Keratinocyte (primary cell): ENCODE data around the gene FAM78A. TPM values are rescaled to one million over a fixed set of nuclear protein-coding genes. Genes with fewer than 3 reads are reported as not detected.
"Not testable (repeated sequence)": the region's sequence is repeated elsewhere in the genome, so short reads cannot be mapped to it uniquely, and the experiment has no call there.

Source experiments
- DNase-seq: peaks from one replicate; pipeline ENCODE4 v3.0.0-alpha.2; 2011; ENCODE audit warnings: low read depth, missing footprints, low spot score
- FAIRE-seq: peaks from 2 replicates; lab custom pipeline; 2011; peaks lifted over from hg19 to GRCh38; lab: Jason Lieb, UNC
- H2AFZ ChIP-seq: 2 replicates; pipeline ENCODE4 v1.6.0; 2012; ENCODE audit warnings: low read length, control low read depth, inconsistent platforms; ENCODE audit not compliant: control insufficient read depth
- H3K27ac ChIP-seq: 2 replicates; pipeline ENCODE4 v1.5.1; 2011; ENCODE audit warnings: low read length; ENCODE audit not compliant: control insufficient read depth, insufficient read depth
- H3K27me3 ChIP-seq: 3 replicates; pipeline ENCODE4 v1.6.0; 2011; ENCODE audit warnings: low read length; ENCODE audit not compliant: control insufficient read depth, insufficient read depth; ENCODE audit errors: extremely low read depth
- H3K36me3 ChIP-seq, 2 experiments: 2 replicates in 1 of 2; 3 replicates in 1 of 2; pipeline ENCODE4 v1.5.1; 2011; ENCODE audit warnings: low read length in 2 of 2, mild to moderate bottlenecking in 1 of 2; ENCODE audit not compliant: control insufficient read depth in 2 of 2, insufficient read depth in 2 of 2; ENCODE audit errors: extremely low read depth in 1 of 2
- H3K4me1 ChIP-seq: 3 replicates; pipeline ENCODE4 v1.5.1; 2011; ENCODE audit warnings: low read length; ENCODE audit not compliant: control insufficient read depth, insufficient read depth; ENCODE audit errors: extremely low read depth
- H3K4me2 ChIP-seq: 3 replicates; pipeline ENCODE4 v1.6.0; 2011; ENCODE audit warnings: low read depth, low read length; ENCODE audit not compliant: control insufficient read depth, insufficient read depth; ENCODE audit errors: extremely low read depth
- H3K4me3 ChIP-seq, 3 experiments: fragments of 200-600 bp in 1 of 3; sonication (generic) in 1 of 3; 2 replicates in 2 of 3; 3 replicates in 1 of 3; pipeline ENCODE4 v1.5.1; 2011 to 2016; ENCODE audit warnings: low read length in 3 of 3, mild to moderate bottlenecking in 3 of 3, control low read depth in 2 of 3, inconsistent platforms in 1 of 3, low read depth in 1 of 3, mixed read lengths in 1 of 3, mixed run types in 1 of 3, moderate library complexity in 1 of 3; ENCODE audit not compliant: control insufficient read depth in 2 of 3, insufficient read depth in 2 of 3; ENCODE audit errors: extremely low read depth in 1 of 3
- H3K79me2 ChIP-seq: 2 replicates; pipeline ENCODE4 v1.6.0; 2012; ENCODE audit warnings: low read length; ENCODE audit not compliant: control insufficient read depth, insufficient read depth
- H3K9ac ChIP-seq: 3 replicates; pipeline ENCODE4 v1.6.0; 2011; ENCODE audit warnings: low read length; ENCODE audit not compliant: control insufficient read depth, insufficient read depth; ENCODE audit errors: extremely low read depth
- H3K9me1 ChIP-seq: 3 replicates; pipeline ENCODE4 v1.6.0; 2011; ENCODE audit warnings: low read length; ENCODE audit not compliant: control insufficient read depth, insufficient read depth; ENCODE audit errors: extremely low read depth
- H3K9me3 ChIP-seq: 2 replicates; pipeline ENCODE4 v1.5.1; 2012; ENCODE audit warnings: low read depth, low read length; ENCODE audit not compliant: control insufficient read depth
- H4K20me1 ChIP-seq: 3 replicates; pipeline ENCODE4 v1.6.0; 2011; ENCODE audit warnings: low read length; ENCODE audit not compliant: control insufficient read depth, insufficient read depth; ENCODE audit errors: extremely low read depth
- CTCF ChIP-seq, 3 experiments: IDR thresholded peaks in 1 of 3; conservative IDR thresholded peaks in 1 of 3; optimal IDR thresholded peaks in 1 of 3; 2 replicates in 2 of 3; 3 replicates in 1 of 3; pipeline versions ENCODE3 to v1.5.1; 2011; ENCODE audit warnings: low read length in 3 of 3, mild to moderate bottlenecking in 3 of 3, moderate library complexity in 2 of 3, control low read depth in 1 of 3, inconsistent platforms in 1 of 3; ENCODE audit not compliant: insufficient read depth in 2 of 3; ENCODE audit errors: extremely low read depth in 1 of 3
- EZH2 ChIP-seq: IDR thresholded peaks from one replicate; pipeline ENCODE4 v1.6.1; 2012; ENCODE audit warnings: inconsistent platforms, mild to moderate bottlenecking, low read length, moderate library complexity
- dilution Hi-C: fragments of 300-500 bp; cut with MboI; formaldehyde crosslinking; loops from one replicate; pipeline ENCODE4 v1.7.0; 2020; ENCODE audit warnings: low sequenced_read_pairs; ENCODE audit not compliant: extremely low pct_ligation_motif_present
- polyA plus RNA-seq, 5 experiments: library from polyadenylated mRNA; depleted of rRNA in 3 of 5; stranded (reverse) in 3 of 5; stranded (forward) in 1 of 5; unstranded in 1 of 5; fragments of >200 nt; gene quantifications; 1 replicate in 1 of 5; 2 replicates in 3 of 5; 3 replicates in 1 of 5; pipeline versions ENCODE4 v1.2.1 to v1.2.3, GENCODE V29; 2011 to 2012; ENCODE audit warnings: missing spikeins in 2 of 5, low read depth in 1 of 5, low replicate concordance in 1 of 5

The FAM78A gene
- polyA plus RNA-seq, 1 donor (not counting 4 experiments of a cell fraction or from before 2014, with no cell fraction given), result 0.25 TPM

DNA sequence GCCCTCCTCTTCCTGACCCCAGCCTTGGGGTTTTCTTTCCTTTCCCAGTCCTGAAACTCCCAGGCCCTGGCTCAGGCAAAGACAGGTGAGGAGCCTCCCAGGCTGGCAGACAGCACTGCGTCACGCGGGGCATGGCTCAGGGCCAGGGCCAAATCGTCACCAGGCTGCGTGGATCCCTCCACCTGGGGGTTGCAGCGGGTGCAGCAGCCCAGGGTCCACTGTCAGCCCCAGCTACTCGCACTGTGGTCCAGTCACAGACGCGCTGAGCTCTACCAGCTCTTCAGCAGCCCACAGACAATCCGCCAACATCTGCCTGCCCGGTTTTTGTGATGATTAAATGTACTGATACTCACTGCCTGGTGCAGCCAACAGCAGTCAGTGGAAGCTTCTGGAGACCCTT lies 12.1 kb downstream of the FAM78A start:
- no peaks in the 10 kb centered on the region for H3K79me2 ChIP-seq
- H3K4me2 ChIP-seq, result no peak overlapping the region
- FAIRE-seq, result no peak
- dilution Hi-C loops, result no loop called here
- no peaks in the 10 kb centered on the region for H3K9me1 ChIP-seq
- no peak overlapping the region for H3K9ac ChIP-seq
- no peaks in the 10 kb centered on the region for H3K36me3 ChIP-seq
- H3K4me3 ChIP-seq, result no peak overlapping the region
- DNase-seq, result no peak
- no peak overlapping the region for H3K27ac ChIP-seq
- H2AFZ ChIP-seq, result no peak overlapping the region
- no peak for TF ChIP-seq EZH2
- no peak for TF ChIP-seq CTCF (optimal IDR thresholded peaks at IDR 0.05 in 1 of 3, IDR thresholded peaks at IDR 0.05 in 1 of 3, conservative IDR thresholded peaks at IDR 0.05 in 1 of 3; ENCODE audit: extremely low read depth in 1 of 3, insufficient read depth in 2 of 3, low read length in 3 of 3)
- H3K27me3 ChIP-seq, result peaks cover 6% of the 10 kb centered on the region
- H3K9me3 ChIP-seq, result no peaks in the 10 kb centered on the region
- no peaks in the 10 kb centered on the region for H4K20me1 ChIP-seq
- peaks cover 13% of the 10 kb centered on the region for H3K4me1 ChIP-seq

- Histone ChIP-seq H3K9ac (no peak overlapping the region), H3K9me3 (no peaks in the 10 kb centered on the region), H3K27ac (no peak overlapping the region), H3K4me2 (no peak overlapping the region), H3K36me3 (no peaks in the 10 kb centered on the region), H3K9me1 (no peaks in the 10 kb centered on the region), H3K27me3 (peaks cover 6% of the 10 kb centered on the region), H3K4me1 (peaks cover 13% of the 10 kb centered on the region), H3K79me2 (no peaks in the 10 kb centered on the region), H3K4me3 (no peak overlapping the region), H2AFZ (no peak overlapping the region), H4K20me1 (no peaks in the 10 kb centered on the region)
- DNase-seq (no peak), FAIRE-seq (no peak)
- dilution Hi-C loops, result no loop called here
- TF ChIP-seq CTCF (optimal IDR thresholded peaks at IDR 0.05 in 1 of 3, IDR thresholded peaks at IDR 0.05 in 1 of 3, conservative IDR thresholded peaks at IDR 0.05 in 1 of 3; ENCODE audit: extremely low read depth in 1 of 3, insufficient read depth in 2 of 3, low read length in 3 of 3) (no peak), EZH2 (no peak)
Measured at GRCh38 chr9:131263701-131264100, 12.6 kb downstream of the FAM78A start.

GRCh38 chr9:131263033-131263343 lies 13.3 kb downstream of the FAM78A start:
- FAIRE-seq, DNase-seq, dilution Hi-C loops: not testable (repeated sequence)

More at GRCh38 chr9:131263033-131263343, 13.3 kb downstream of the FAM78A start:
- H3K9ac ChIP-seq, H2AFZ ChIP-seq, H3K27ac ChIP-seq, H3K79me2 ChIP-seq, H3K9me1 ChIP-seq, H3K27me3 ChIP-seq, H3K36me3 ChIP-seq, H4K20me1 ChIP-seq, H3K4me2 ChIP-seq, H3K4me3 ChIP-seq, H3K9me3 ChIP-seq: not testable (repeated sequence)
- H3K4me1 ChIP-seq, result peaks cover 13% of the 10 kb centered on the region
